Left lung (tissue), 10 donors: Measurements from ENCODE around the gene DGKB. TPM values are rescaled to one million over a fixed set of nuclear protein-coding genes. Genes with fewer than 3 reads are reported as not detected.

Experiments
- ATAC-seq: fragments of 200-7000 bp; cut with Tn5 transposase; one replicate; pipeline ENCODE4 v1.9.1; 2020; ENCODE audit warnings: moderate library complexity
- DNase-seq, 4 donors: peaks; one replicate each; pipeline ENCODE4 v3.0.0-alpha.2; 2013 to 2020
- H3K27ac ChIP-seq, 2 donors: fragments of 200-600 bp; sonication (generic) in 1 of 2; one replicate each; pipeline versions ENCODE4 v1.5.0 to v1.8.0; 2020 to 2021
- H3K27me3 ChIP-seq, 2 donors: fragments of 200-600 bp; sonication (generic) in 1 of 2; one replicate each; pipeline versions ENCODE4 v1.5.0 to v1.8.0; 2020 to 2021
- H3K36me3 ChIP-seq, 2 donors: fragments of 200-600 bp; sonication (generic) in 1 of 2; one replicate each; pipeline versions ENCODE4 v1.5.0 to v1.8.0; 2020 to 2021
- H3K4me1 ChIP-seq, 2 donors: fragments of 200-600 bp; one replicate each; pipeline ENCODE4 v1.8.0; 2021
- H3K4me3 ChIP-seq, 2 donors: fragments of 200-600 bp; sonication (generic) in 1 of 2; one replicate each; pipeline versions ENCODE4 v1.5.0 to v1.8.0; 2020 to 2021; ENCODE audit warnings: mild to moderate bottlenecking in 1 of 2
- H3K9me3 ChIP-seq, 2 donors: fragments of 200-600 bp; sonication (generic) in 1 of 2; one replicate each; pipeline versions ENCODE4 v1.5.0 to v1.8.0; 2020 to 2021
- intact Hi-C, 2 donors: fragments of 100-400 bp; cut with DNase I; formaldehyde crosslinking; loops; one replicate each; pipeline versions ENCODE4 v1.11.2 to v1.14.2; 2022
- polyA plus RNA-seq, 6 donors: library from polyadenylated mRNA; unstranded; fragments of 120-200 nt; gene quantifications; one replicate each; pipeline ENCODE4 v1.2.1, GENCODE V29; 2013; ENCODE audit not compliant: insufficient read length in 6 of 6
- total RNA-seq, 2 donors: library from RNA; stranded (reverse); fragmentation: NEBNext Ultra II Directional; extraction: Animal tissue kit (Norgen Biotek cat#: 25700); gene quantifications; one replicate each; pipeline ENCODE4 v1.2.1, GENCODE V29; 2021
- TF ChIP-seq, protein P1 (sequence below), 2 donors: fragments of 200-600 bp; sonication (generic) in 1 of 2; IDR thresholded peaks; one replicate each; pipeline versions ENCODE4 v1.5.0 to v1.8.0; 2021; ENCODE audit warnings: antibody characterized with exemption in 2 of 2
- donor health status: DM: no; HTN: yes; CAD: no.
- donor health status: DM: no; HTN: no; CAD: no.

Gene DGKB
- total and polyA plus RNA-seq, 8 donors = 0.15 to 0.31 (median 0.27) TPM; not detected in 1

DNA sequence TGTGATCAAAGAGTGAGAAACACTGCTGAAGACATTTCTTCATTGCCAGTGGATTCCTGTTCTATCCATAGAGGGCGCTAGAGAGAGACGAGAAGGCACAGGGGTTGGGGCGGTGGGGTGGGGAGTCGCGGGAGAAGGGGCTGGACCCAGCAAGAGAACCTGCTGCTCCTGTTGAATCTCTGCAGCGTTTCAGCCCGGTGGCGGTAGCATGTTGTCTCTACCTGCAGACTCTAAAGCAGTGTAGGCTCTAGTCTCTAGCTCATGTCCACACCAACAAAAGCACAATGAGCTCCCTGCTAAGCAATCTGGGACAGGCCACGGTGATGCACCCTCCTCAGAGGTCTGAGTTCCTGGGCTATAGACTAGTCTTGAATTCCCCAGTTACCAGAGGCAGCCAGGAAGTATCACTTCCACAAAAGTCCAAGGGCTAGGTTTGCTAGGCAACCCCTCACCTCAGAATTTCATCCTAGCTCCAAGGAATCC, 167.7 kb downstream of the DGKB start:
- TF ChIP-seq, protein P1, sequence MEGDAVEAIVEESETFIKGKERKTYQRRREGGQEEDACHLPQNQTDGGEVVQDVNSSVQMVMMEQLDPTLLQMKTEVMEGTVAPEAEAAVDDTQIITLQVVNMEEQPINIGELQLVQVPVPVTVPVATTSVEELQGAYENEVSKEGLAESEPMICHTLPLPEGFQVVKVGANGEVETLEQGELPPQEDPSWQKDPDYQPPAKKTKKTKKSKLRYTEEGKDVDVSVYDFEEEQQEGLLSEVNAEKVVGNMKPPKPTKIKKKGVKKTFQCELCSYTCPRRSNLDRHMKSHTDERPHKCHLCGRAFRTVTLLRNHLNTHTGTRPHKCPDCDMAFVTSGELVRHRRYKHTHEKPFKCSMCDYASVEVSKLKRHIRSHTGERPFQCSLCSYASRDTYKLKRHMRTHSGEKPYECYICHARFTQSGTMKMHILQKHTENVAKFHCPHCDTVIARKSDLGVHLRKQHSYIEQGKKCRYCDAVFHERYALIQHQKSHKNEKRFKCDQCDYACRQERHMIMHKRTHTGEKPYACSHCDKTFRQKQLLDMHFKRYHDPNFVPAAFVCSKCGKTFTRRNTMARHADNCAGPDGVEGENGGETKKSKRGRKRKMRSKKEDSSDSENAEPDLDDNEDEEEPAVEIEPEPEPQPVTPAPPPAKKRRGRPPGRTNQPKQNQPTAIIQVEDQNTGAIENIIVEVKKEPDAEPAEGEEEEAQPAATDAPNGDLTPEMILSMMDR (IDR thresholded peaks at IDR 0.05) = no peak
- intact Hi-C loops = no loop called here
- DNase-seq = peak in 1 of 4 donors; percentile 42

GRCh38 chr7:14720785-14721184, 181.8 kb downstream of the DGKB start:
- intact Hi-C loops = no loop called here
- TF ChIP-seq, protein P1 (IDR thresholded peaks at IDR 0.05) = no peak
- no peaks in the 10 kb centered on the region for H3K27me3 ChIP-seq
- H3K36me3 ChIP-seq = no peaks in the 10 kb centered on the region
- H3K4me3 ChIP-seq = no peak overlapping the region
- H3K4me1 ChIP-seq = no peaks in the 10 kb centered on the region
- H3K9me3 ChIP-seq = no peaks in the 10 kb centered on the region
- H3K27ac ChIP-seq = no peak overlapping the region
- no peak for DNase-seq
- ATAC-seq = no peak

More for the DNA sequence above, 167.7 kb downstream of the DGKB start:
- H3K9me3 ChIP-seq = peaks cover 0 to 14% of the 10 kb centered on the region in 2 donors
- no peaks in the 10 kb centered on the region for H3K27me3 ChIP-seq
- H3K36me3 ChIP-seq = no peaks in the 10 kb centered on the region
- ATAC-seq = no peak
- H3K4me1 ChIP-seq = no peaks in the 10 kb centered on the region
- H3K4me3 ChIP-seq = no peak overlapping the region
- H3K27ac ChIP-seq = no peak overlapping the region

DNA sequence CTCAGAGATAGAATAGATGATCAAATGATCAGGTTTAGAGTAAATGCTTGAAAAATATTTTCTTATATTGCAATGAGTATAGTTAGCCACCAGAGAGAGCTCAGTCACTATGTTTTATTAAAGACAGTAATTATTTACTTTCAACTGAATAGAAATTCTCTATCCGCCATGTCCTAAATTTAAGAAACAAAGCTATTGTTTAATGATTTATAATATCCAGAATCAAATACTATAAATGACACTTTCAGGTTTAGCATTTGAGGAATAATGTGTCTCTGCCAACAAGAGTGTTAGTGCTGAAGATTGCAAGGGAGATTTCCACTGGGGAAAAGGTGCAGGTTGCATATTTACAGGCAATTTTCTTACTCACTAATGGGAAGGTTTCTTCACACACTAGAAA, 184.7 kb downstream of the DGKB start:
- Histone ChIP-seq H3K27ac (no peak overlapping the region), H3K36me3 (no peaks in the 10 kb centered on the region), H3K4me3 (no peak overlapping the region), H3K4me1 (no peaks in the 10 kb centered on the region), H3K27me3 (no peaks in the 10 kb centered on the region), H3K9me3 (no peaks in the 10 kb centered on the region)
- intact Hi-C loops = loop anchor here in 1 of 2 donors (10.0 kb wide), 1 partner anchor 297 kb away; no protein-coding TSS in a partner anchor
- TF ChIP-seq, protein P1 (IDR thresholded peaks at IDR 0.05) = peak in 1 of 2 donors; percentile 30
- ATAC-seq (peak; percentile 74), DNase-seq (peak in 2 of 4 donors; percentile 16 to 19)

GRCh38 chr7:14717169-14717568, 185.4 kb downstream of the DGKB start:
- Histone ChIP-seq H3K27me3 (no peaks in the 10 kb centered on the region), H3K4me1 (no peaks in the 10 kb centered on the region), H3K27ac (no peak overlapping the region), H3K9me3 (no peaks in the 10 kb centered on the region), H3K4me3 (no peak overlapping the region), H3K36me3 (no peaks in the 10 kb centered on the region)
- intact Hi-C loops = loop anchor here in 1 of 2 donors (10.0 kb wide), 1 partner anchor 298 kb away; no protein-coding TSS in a partner anchor
- DNase-seq = no peak
- no peak for ATAC-seq
- TF ChIP-seq, protein P1 (IDR thresholded peaks at IDR 0.05) = no peak

DNA sequence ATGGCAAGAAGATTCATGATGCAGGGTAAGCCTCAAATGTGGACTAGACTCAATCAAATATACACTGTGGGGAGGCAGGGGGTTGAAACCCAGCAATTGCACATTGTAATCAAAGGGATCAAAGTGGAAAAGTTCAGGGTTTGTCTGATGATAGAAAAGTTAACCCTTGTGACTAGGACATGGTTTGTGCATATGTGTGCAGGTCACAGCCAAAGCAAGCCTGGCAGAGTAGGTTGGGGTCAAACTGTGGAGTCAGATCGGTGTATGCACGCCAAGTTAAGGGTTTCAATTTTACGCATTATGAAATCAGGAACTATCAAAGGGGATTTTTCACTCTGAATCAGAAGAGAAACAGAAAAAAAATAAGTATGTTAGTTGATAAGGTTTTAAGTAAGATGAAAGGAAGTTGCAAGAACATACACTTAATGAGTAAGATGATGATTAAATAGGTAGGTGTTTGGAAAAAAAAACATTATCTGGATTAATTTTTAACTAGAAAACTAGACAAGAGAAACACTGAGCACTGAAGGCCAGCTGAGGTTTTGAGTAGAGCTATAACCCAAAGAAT, 188.3 kb downstream of the DGKB start:
- intact Hi-C loops = loop anchor here in 1 of 2 donors (10.0 kb wide), 1 partner anchor 301 kb away; no protein-coding TSS in a partner anchor
- ATAC-seq = no peak
- TF ChIP-seq, protein P1 (IDR thresholded peaks at IDR 0.05) = no peak

More for the DNA sequence above, 188.3 kb downstream of the DGKB start:
- Histone ChIP-seq H3K36me3 (no peaks in the 10 kb centered on the region), H3K4me3 (no peak overlapping the region), H3K27me3 (no peaks in the 10 kb centered on the region), H3K4me1 (no peaks in the 10 kb centered on the region), H3K9me3 (no peaks in the 10 kb centered on the region), H3K27ac (no peak overlapping the region)
- DNase-seq = no peak
